B cell (primary cell): ENCODE results near the gene COL4A1.

ENCODE experiments used
- EZH2 ChIP-seq: IDR thresholded peaks from 2 replicates; pipeline ENCODE4 v1.6.1; 2012; ENCODE audit warnings: borderline replicate concordance, low read depth, mild to moderate bottlenecking, moderate library complexity, low read length; ENCODE audit not compliant: insufficient read depth, poor library complexity, severe bottlenecking
- TF ChIP-seq, protein P1 (sequence below): fragments of 200-600 bp; IDR thresholded peaks from one replicate; pipeline ENCODE4 v1.8.0; 2022; ENCODE audit warnings: antibody characterized with exemption, mild to moderate bottlenecking

DNA sequence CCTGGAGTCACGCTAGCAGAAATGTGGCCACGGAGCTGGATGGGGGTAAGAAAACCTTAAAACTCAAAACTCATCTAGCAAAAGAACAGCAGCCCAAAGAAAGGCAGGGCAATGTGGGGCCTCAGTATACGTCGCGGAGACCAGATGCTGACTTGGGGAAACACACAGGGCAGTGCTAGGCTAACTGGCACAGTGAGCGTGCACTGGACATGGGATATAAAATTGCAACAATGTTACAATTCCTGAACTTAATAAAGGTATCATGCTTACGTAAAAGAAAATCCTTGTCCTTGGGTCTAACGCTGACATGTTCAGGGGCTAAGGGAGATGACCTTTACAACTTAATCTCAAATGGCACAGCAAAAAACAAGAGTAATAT, 40.5 kb downstream of the COL4A1 start:
- TF ChIP-seq, protein P1, sequence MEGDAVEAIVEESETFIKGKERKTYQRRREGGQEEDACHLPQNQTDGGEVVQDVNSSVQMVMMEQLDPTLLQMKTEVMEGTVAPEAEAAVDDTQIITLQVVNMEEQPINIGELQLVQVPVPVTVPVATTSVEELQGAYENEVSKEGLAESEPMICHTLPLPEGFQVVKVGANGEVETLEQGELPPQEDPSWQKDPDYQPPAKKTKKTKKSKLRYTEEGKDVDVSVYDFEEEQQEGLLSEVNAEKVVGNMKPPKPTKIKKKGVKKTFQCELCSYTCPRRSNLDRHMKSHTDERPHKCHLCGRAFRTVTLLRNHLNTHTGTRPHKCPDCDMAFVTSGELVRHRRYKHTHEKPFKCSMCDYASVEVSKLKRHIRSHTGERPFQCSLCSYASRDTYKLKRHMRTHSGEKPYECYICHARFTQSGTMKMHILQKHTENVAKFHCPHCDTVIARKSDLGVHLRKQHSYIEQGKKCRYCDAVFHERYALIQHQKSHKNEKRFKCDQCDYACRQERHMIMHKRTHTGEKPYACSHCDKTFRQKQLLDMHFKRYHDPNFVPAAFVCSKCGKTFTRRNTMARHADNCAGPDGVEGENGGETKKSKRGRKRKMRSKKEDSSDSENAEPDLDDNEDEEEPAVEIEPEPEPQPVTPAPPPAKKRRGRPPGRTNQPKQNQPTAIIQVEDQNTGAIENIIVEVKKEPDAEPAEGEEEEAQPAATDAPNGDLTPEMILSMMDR = no peak
- no peak for TF ChIP-seq EZH2
